SHP77 treated with DMSO at 0.1 percent for 48 hours (cell line): ENCODE data around the gene RAB40AL.
"Not testable (repeated sequence)": the region's sequence is repeated elsewhere in the genome, so short reads cannot be mapped to it uniquely, and the experiment has no call there.

Source experiments
- DNase-seq: peaks from one replicate; lab custom pipeline; 2025; lab: John Stamatoyannopoulos, UW

RAB40AL gene

GRCh38 chrX:102936972-102937371, at the start of gene RAB40AL:
Gene RAB40AL (plus strand): TSS chrX:102937272. CDS start chrX:102937319, 47 bp downstream.
- DNase-seq = not testable (repeated sequence)

- no peak for DNase-seq
Measured at GRCh38 chrX:102887687-102888086, 49.4 kb upstream of the RAB40AL start.

DNA sequence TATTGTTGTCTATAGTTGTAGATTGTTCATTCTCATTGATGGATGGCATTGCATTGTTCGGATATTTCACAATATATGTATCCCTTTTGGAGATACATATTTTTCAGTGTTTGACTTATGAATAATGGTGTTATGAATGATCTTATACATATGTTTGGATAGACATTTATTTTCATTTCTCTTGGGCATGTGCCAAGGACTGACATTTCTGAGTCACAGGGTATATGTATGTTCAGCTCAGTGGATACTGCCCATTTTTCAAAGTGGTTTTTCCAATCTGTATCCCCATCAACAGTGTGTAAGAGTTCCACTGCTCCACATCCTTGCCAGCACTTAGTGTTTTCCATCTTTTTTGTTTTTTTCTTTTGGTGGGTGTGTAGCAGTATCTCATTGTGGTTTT, 45.0 kb upstream of the RAB40AL start:
- no peak for DNase-seq

DNA sequence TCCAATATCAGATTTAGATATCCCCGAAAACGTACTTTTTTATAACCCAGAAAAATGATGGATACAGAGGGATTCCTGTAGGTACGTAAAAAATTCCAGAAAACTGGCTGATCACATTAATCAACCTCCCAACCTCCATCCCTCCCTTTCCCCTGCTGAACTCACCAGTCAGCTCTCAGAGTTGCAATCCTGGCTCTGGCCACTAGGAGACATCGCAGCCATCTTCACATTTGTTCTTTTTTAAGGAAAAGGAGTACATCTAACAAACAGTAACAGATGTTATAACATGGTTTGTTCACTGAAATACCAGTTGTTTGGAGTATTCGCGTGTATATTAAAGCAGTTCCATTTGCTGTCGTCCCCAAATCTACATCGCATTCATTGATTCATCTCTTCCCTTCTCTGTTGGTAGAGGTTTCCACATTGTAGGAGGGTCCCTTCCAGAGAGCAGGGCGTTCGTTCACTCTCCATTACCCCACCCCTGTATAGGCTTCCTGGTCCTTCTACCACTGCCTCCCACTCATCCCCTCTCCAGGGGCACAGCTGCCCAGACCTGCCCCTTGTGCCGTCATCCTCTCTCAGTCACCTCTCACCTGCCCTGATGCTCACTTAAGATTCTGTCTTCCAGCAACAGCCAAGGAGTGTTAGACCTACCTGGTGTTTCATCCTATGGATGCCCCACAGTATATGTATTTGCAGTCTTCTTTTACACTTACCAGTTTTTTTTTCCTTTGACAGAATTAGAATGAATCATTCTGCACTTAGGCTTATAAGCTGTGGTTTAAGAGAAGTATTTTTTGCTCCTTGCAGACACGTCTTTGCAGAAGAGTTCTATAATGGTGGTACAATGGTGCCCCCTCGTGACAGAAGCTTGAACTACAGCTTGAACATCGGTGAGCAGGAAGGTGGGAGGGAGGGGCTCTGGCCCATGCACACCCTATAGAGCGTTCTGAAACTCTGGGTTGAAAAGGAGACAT, 36.8 kb upstream of the RAB40AL start:
- DNase-seq = peak; percentile 0

GRCh38 chrX:102902355-102902754, 34.7 kb upstream of the RAB40AL start:
- no peak for DNase-seq

- DNase-seq = no peak
Measured at GRCh38 chrX:102930990-102931756, 5.9 kb upstream of the RAB40AL start.

- DNase-seq = no peak
Measured at GRCh38 chrX:102934624-102935023, 2.4 kb upstream of the RAB40AL start.

DNA sequence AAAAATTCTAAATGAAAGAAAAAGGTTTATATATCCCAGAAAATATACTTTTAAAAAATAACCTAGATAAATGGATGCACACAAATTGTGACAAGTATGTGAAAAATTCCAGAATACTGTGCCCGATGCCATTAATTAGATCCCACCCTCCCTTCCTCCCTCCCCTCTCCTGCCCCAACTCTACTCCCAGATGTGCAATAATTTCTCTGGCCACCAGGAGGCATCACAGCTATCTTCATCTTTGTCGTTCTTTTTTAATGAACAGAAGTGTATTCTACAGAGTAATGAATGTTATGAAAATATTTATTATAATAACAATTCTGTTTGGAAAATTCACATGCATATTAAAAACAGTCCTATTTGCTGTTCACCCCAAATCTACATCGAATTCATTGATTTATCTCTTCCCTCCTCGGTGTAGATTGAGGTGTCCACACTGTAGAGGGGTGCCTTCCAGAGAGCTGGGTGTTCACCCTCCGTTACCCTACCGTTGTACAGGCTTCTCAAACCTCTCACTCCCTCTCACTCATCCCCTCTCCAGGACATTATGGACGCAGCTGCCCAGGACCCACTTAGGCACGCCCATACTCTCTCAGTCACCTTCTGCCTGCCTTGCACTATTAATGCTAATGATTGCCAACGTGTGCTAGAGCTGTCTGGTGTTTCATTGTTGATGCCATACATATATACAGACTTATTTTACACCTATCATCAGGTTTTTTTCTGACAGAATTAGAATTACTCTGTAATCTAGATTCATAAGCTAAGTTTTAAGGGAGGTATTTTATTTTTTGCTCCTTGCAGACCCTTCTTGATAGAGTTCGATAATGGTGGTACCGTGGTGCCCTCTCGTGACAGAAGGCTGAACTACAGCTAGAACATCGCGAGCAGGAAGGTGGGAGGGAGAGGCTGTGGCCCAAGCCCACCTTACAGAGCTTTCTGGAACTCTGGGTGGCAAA, 14.1 kb downstream of the RAB40AL start:
- peak; percentile 2 for DNase-seq

DNA sequence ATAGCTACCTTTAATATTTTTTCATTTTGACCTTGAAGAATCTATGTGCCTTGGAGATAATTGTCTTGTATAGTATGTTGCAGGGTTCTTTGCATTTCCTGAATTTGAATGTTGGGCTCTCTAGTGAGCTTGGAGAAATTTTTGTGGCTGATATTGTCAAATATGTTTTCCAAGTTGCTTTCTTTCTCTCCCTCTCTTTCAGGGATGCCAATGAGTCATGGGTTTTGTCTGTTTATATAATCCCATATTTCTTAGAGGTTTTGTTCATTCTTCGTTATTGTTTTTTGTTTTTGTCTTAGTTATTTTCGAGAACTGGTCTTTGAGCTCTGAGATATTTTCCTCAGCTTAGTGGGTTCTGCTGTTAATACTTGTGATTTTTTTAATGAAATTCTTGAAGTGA, 20.7 kb downstream of the RAB40AL start:
- no peak for DNase-seq

GRCh38 chrX:102958794-102959193, 21.7 kb downstream of the RAB40AL start:
- DNase-seq = no peak

- no peak for DNase-seq
Measured at GRCh38 chrX:102959471-102959870, 22.4 kb downstream of the RAB40AL start.

- DNase-seq = no peak
Measured at GRCh38 chrX:102963955-102964354, 26.9 kb downstream of the RAB40AL start.

- no peak for DNase-seq
Measured at GRCh38 chrX:102964940-102965339, 27.9 kb downstream of the RAB40AL start.

- DNase-seq = no peak
Measured at GRCh38 chrX:102966701-102967100, 29.6 kb downstream of the RAB40AL start.

DNA sequence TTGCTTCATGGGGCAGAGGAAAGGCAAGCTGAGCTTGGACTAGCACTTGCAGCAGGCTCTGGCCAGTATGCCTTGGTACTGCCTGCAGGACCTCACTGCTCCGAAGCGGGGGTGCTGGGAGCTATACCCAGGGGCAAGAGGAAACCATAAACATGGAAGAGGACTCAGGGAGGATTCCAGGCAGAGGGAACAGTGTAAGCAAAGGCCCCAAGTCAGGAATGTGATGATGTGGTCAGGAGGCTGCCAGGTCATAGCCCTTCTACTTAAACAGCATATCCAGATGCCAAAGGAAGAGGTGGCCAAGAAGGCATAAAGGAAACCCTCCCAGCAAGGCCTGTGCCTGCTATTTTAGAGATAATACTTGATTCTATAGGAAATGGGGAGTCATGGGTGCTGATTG, 31.1 kb downstream of the RAB40AL start:
- DNase-seq = no peak

DNA sequence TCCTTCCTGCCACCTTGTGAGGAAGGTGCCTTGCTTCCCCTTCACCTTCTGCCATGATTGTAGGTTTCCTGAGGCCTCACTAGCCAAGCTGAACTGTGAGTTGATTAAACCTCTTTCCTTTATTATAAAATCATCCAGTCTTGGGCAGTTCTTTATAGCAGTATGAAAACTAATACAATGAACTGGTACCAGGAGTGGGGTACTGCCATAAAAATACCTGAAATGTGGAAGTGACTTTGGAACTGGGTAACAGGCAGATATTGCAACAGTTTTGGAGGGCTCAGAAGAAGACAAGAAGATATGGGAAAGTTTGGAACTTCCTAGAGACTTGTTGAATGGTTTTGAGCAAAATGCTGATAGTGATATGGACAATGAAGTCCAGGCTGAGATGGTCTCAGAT, 34.5 kb downstream of the RAB40AL start:
- DNase-seq = not testable (repeated sequence)

GRCh38 chrX:102975016-102975415, 37.9 kb downstream of the RAB40AL start:
- no peak for DNase-seq

DNA sequence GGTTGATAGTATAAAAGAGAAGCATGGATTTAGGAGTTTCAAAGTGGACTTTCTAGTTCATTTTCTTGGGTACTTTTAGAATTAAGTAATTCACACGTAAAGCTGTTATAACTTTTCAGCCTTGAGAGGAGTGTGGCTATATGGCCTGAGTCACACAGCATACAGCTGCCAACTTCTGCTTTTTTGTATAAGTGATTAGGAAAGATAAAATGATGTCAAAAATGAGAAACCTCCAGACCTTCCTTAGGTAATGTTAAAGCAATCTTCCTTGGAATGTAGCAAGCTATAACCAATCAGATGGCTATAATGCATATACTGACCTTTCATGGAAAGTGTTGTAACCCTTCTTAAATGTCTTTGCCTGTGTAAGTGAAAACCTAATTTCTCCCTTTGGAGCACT, 39.2 kb downstream of the RAB40AL start:
- no peak for DNase-seq

DNA sequence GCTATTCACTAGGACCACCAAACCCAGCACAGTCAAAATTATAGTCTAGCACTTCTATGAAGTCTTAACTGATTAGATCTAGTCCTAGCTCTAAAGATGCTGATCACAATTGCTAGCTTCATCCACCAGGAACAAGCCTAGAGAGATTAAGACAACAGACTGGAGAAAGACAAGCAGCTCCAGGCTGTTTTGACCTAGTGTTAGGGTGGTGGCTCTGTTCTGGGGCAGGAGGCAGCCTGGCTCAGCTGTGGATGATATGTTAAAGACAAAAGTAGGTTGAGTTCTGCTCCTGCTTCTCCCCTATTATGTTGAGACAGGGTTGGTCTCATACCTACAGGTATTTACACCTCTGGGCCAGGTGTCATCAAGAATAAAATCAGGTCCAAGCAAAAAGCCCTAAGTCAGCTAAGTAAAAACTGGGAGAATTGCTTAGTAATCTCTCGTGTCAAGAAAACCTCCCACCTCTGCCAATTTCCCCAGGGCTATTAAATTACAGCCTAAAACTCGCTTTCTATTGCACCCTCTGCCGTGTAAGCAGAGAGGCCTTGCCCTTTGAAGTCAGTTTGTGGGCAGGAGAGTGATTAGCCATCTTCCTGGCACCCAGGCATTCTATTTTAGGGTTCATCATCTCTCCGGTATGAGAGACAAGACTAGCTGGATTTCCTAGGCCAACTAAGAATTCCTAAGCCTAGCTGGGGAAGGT, 39.9 kb downstream of the RAB40AL start:
- DNase-seq = no peak

GRCh38 chrX:102978594-102978993, 41.5 kb downstream of the RAB40AL start:
- DNase-seq = no peak

- DNase-seq = no peak
Measured at GRCh38 chrX:102979536-102979935, 42.5 kb downstream of the RAB40AL start.
